GM23248 (cell line): ENCODE measurements around the gene ZNF598. TPM values are rescaled to one million over a fixed set of nuclear protein-coding genes. Genes with fewer than 3 reads are reported as not detected.
"Not testable (repeated sequence)": the region's sequence is repeated elsewhere in the genome, so short reads cannot be mapped to it uniquely, and the experiment has no call there.

ENCODE experiments used
- DNase-seq: peaks from one replicate; pipeline ENCODE4 v3.0.0-alpha.2; 2015
- H2AFZ ChIP-seq: fragments of 200-600 bp; sonication (generic); 2 replicates; pipeline ENCODE4 v1.6.1; 2016; ENCODE audit warnings: antibody characterized with exemption
- H3F3A ChIP-seq: fragments of 200-600 bp; sonication (generic); 2 replicates; pipeline ENCODE4 v1.6.1; 2016; ENCODE audit warnings: mild to moderate bottlenecking, antibody characterized with exemption, mixed run types; ENCODE audit not compliant: insufficient read depth
- H3K27ac ChIP-seq: fragments of 200-600 bp; sonication (generic); 2 replicates; pipeline ENCODE4 v1.5.1; 2016; ENCODE audit warnings: mild to moderate bottlenecking
- H3K27me3 ChIP-seq: fragments of 200-600 bp; sonication (generic); replicated peaks from 2 replicates; pipeline ENCODE4 v1.6.1; 2016; ENCODE audit warnings: mild to moderate bottlenecking; ENCODE audit not compliant: insufficient read depth
- H3K36me3 ChIP-seq: fragments of 200-600 bp; sonication (generic); 2 replicates; pipeline ENCODE4 v1.6.1; 2016; ENCODE audit warnings: low read depth, mild to moderate bottlenecking
- H3K4me1 ChIP-seq: fragments of 200-600 bp; sonication (generic); 2 replicates; pipeline ENCODE4 v1.6.1; 2016; ENCODE audit warnings: mild to moderate bottlenecking; ENCODE audit not compliant: insufficient read depth
- H3K4me2 ChIP-seq: fragments of 200-600 bp; sonication (generic); one replicate; pipeline ENCODE4 v1.6.1; 2016; ENCODE audit warnings: mild to moderate bottlenecking; ENCODE audit not compliant: unreplicated experiment
- H3K4me3 ChIP-seq: fragments of 200-600 bp; sonication (generic); 2 replicates; pipeline ENCODE4 v1.5.1; 2016; ENCODE audit warnings: mild to moderate bottlenecking
- H3K79me2 ChIP-seq: fragments of 200-600 bp; sonication (generic); 2 replicates; pipeline ENCODE4 v1.6.1; 2016; ENCODE audit warnings: mild to moderate bottlenecking; ENCODE audit not compliant: insufficient read depth
- H3K9ac ChIP-seq: fragments of 200-600 bp; sonication (generic); 2 replicates; pipeline ENCODE4 v1.6.1; 2016; ENCODE audit warnings: mild to moderate bottlenecking
- H3K9me2 ChIP-seq: fragments of 200-600 bp; sonication (generic); 2 replicates; pipeline ENCODE4 v1.6.1; 2016; ENCODE audit warnings: mixed run types, mild to moderate bottlenecking, moderate library complexity; ENCODE audit not compliant: insufficient read depth
- H3K9me3 ChIP-seq: fragments of 200-600 bp; sonication (generic); one replicate; pipeline ENCODE4 v1.6.1; 2017; ENCODE audit warnings: low read depth
- H4K20me1 ChIP-seq: fragments of 200-600 bp; sonication (generic); 2 replicates; pipeline ENCODE4 v1.6.0; 2016; ENCODE audit not compliant: insufficient read depth
- EZH2 ChIP-seq: fragments of 200-600 bp; sonication (generic); IDR thresholded peaks from 2 replicates; pipeline ENCODE4 v1.6.1; 2018; ENCODE audit warnings: antibody characterized with exemption, mild to moderate bottlenecking; ENCODE audit not compliant: insufficient read depth, poor library complexity, severe bottlenecking
- EZH2phosphoT487 ChIP-seq: fragments of 200-600 bp; sonication (generic); IDR thresholded peaks from 2 replicates; pipeline ENCODE4 v1.6.1; 2018; ENCODE audit warnings: antibody characterized with exemption, moderate library complexity, mild to moderate bottlenecking, low read depth; ENCODE audit not compliant: insufficient read depth
- WGBS, 2 experiments: methylation state at CpG; one replicate each; pipeline ENCODE4 v1.1.6; 2015 to 2017; ENCODE audit warnings: low lambda C conversion rate in 2 of 2, low coverage in 1 of 2; ENCODE audit errors: missing lambda C conversion rate in 2 of 2; 5-methylcytosine and 5-hydroxymethylcytosine counted together
- in situ Hi-C: fragments of 300-500 bp; cut with MboI; formaldehyde crosslinking; loops from 2 replicates; pipeline ENCODE4 v1.15.0; 2020
- polyA plus RNA-seq: library from polyadenylated mRNA; unstranded; fragments of >200 nt; fragmentation: Nextera tagmentation; extraction: Ambion mirVana; gene quantifications from 2 replicates; pipeline ENCODE4 v1.2.1, GENCODE V29; 2016
- total RNA-seq: library from RNA; depleted of rRNA; stranded (reverse); fragments of >200 nt; shearing (Covaris generic); gene quantifications from 2 replicates; pipeline ENCODE4 v1.2.3, GENCODE V29; 2014

Gene ZNF598
- total and polyA plus RNA-seq, 2 experiments from 2014 or later, result 12.2 to 21.2 TPM

GRCh38 chr16:2016407-2016922 lies 6.8 kb upstream of the ZNF598 start:
- 32 to 38% methylated on average over 13 of the region's 13 CpGs for WGBS, 2 experiments
- Histone ChIP-seq H3K9ac (no peak overlapping the region), H3K4me2 (no peak overlapping the region), H3K9me2 (no peaks in the 10 kb centered on the region), H3K79me2 (no peaks in the 10 kb centered on the region), H3K4me1 (no peaks in the 10 kb centered on the region), H3F3A (no peaks in the 10 kb centered on the region), H3K36me3 (no peaks in the 10 kb centered on the region), H3K27ac (no peak overlapping the region), H4K20me1 (no peaks in the 10 kb centered on the region), H3K9me3 (no peaks in the 10 kb centered on the region), H3K4me3 (no peak overlapping the region), H3K27me3 (no peaks in the 10 kb centered on the region; the same call in 1 of the 2 replicates), H2AFZ (no peak overlapping the region)
- in situ Hi-C loops, result no loop called here
- DNase-seq, result no peak
- TF ChIP-seq EZH2, result no peak
- TF ChIP-seq EZH2phosphoT487, result no peak

GRCh38 chr16:2015947-2016208 lies 6.3 kb upstream of the ZNF598 start:
- DNase-seq, result no peak
- Histone ChIP-seq H3K4me1 (no peaks in the 10 kb centered on the region), H3K9me3 (no peaks in the 10 kb centered on the region), H2AFZ (no peak overlapping the region), H3K27me3 (no peaks in the 10 kb centered on the region), H3K4me3 (no peak overlapping the region), H3K9ac (no peak overlapping the region), H3F3A (no peaks in the 10 kb centered on the region), H3K36me3 (no peaks in the 10 kb centered on the region), H3K79me2 (peaks cover 2% of the 10 kb centered on the region; the same call in 1 of the 2 replicates), H4K20me1 (no peaks in the 10 kb centered on the region), H3K4me2 (no peak overlapping the region), H3K27ac (no peak overlapping the region), H3K9me2 (no peaks in the 10 kb centered on the region)
- TF ChIP-seq EZH2, result no peak
- no peak for TF ChIP-seq EZH2phosphoT487
- in situ Hi-C loops, result no loop called here
- 86 to 89% methylated on average over 7 of the region's 7 CpGs for WGBS, 2 experiments

GRCh38 chr16:2015117-2015946 lies 5.7 kb upstream of the ZNF598 start:
- H3K4me3 ChIP-seq, result no peak overlapping the region
- peaks cover 5% of the 10 kb centered on the region; the same call in 1 of the 2 replicates for H3K4me1 ChIP-seq
- H3K27ac ChIP-seq, result no peak overlapping the region
- no peak overlapping the region for H3K4me2 ChIP-seq
- H3F3A ChIP-seq, result no peaks in the 10 kb centered on the region
- WGBS, 2 experiments, result 87 to 89% methylated on average over 24 of the region's 24 CpGs
- H3K9me3 ChIP-seq, result no peaks in the 10 kb centered on the region
- DNase-seq, result no peak
- H3K9ac ChIP-seq, result no peak overlapping the region
- no peaks in the 10 kb centered on the region for H3K36me3 ChIP-seq
- H3K9me2 ChIP-seq, result no peaks in the 10 kb centered on the region
- in situ Hi-C loops, result no loop called here
- no peak overlapping the region for H2AFZ ChIP-seq
- H4K20me1 ChIP-seq, result no peaks in the 10 kb centered on the region
- H3K79me2 ChIP-seq, result peaks cover 7% of the 10 kb centered on the region
- TF ChIP-seq EZH2 (no peak), EZH2phosphoT487 (no peak)
- no peaks in the 10 kb centered on the region for H3K27me3 ChIP-seq

GRCh38 chr16:2013527-2013926 lies 3.9 kb upstream of the ZNF598 start:
- Histone ChIP-seq H3K4me1 (peaks cover 8% of the 10 kb centered on the region; the same call in 1 of the 2 replicates), H3K27ac (no peak overlapping the region), H3K9me2 (no peaks in the 10 kb centered on the region), H3K9ac (no peak overlapping the region), H2AFZ (no peak overlapping the region), H3F3A (peaks cover 3% of the 10 kb centered on the region), H3K4me2 (no peak overlapping the region), H4K20me1 (no peaks in the 10 kb centered on the region), H3K9me3 (no peaks in the 10 kb centered on the region), H3K27me3 (no peaks in the 10 kb centered on the region), H3K36me3 (no peaks in the 10 kb centered on the region), H3K4me3 (no peak overlapping the region), H3K79me2 (peaks cover 22% of the 10 kb centered on the region)
- DNase-seq, result no peak
- no peak for TF ChIP-seq EZH2
- TF ChIP-seq EZH2phosphoT487, result no peak
- in situ Hi-C loops, result no loop called here
- WGBS, 2 experiments, result 90 to 94% methylated on average over 15 of the region's 15 CpGs

- not testable (repeated sequence) for H3K36me3 ChIP-seq
- peaks cover 18% of the 10 kb centered on the region for H3K4me1 ChIP-seq
Observed at GRCh38 chr16:2011726-2012125, 2.1 kb upstream of the ZNF598 start.

More at GRCh38 chr16:2011726-2012125, 2.1 kb upstream of the ZNF598 start:
- in situ Hi-C loops, H3K27ac ChIP-seq, H3K4me2 ChIP-seq, H2AFZ ChIP-seq, H3K27me3 ChIP-seq, H3K9me2 ChIP-seq, H3K9me3 ChIP-seq, H4K20me1 ChIP-seq, DNase-seq, H3K4me3 ChIP-seq, H3K9ac ChIP-seq: not testable (repeated sequence)
- peaks cover 17% of the 10 kb centered on the region for H3F3A ChIP-seq
- H3K79me2 ChIP-seq, result peaks cover 40% of the 10 kb centered on the region
- 90 to 92% methylated on average over 9 of the region's 9 CpGs for WGBS, 2 experiments
